Fibroblast of lung (primary cell): ENCODE results near the gene KLHL29. TPM values are rescaled to one million over a fixed set of nuclear protein-coding genes. Genes with fewer than 3 reads are reported as not detected.

Source experiments
- DNase-seq, 2 donors: peaks; one replicate each; pipeline versions ENCODE4 v3.0.0 to v3.0.0-alpha.2; 2010; ENCODE audit warnings: low read depth in 2 of 2
- H2AFZ ChIP-seq: 2 replicates; pipeline ENCODE4 v1.5.1; 2012; ENCODE audit warnings: low read length, control low read depth, inconsistent platforms
- H3K27ac ChIP-seq: 2 replicates; pipeline ENCODE4 v1.5.1; 2011; ENCODE audit warnings: low read length, control low read depth; ENCODE audit not compliant: insufficient read depth
- H3K27me3 ChIP-seq: 2 replicates; pipeline ENCODE4 v1.5.1; 2011; ENCODE audit warnings: mild to moderate bottlenecking, low read length; ENCODE audit not compliant: control insufficient read depth, insufficient read depth
- H3K36me3 ChIP-seq: 2 replicates; pipeline ENCODE4 v1.5.1; 2011; ENCODE audit warnings: low read length; ENCODE audit not compliant: control insufficient read depth, insufficient read depth
- H3K4me1 ChIP-seq: 2 replicates; pipeline ENCODE4 v1.5.1; 2011; ENCODE audit warnings: low read length; ENCODE audit not compliant: control insufficient read depth, insufficient read depth; ENCODE audit errors: extremely low read depth
- H3K4me2 ChIP-seq: 2 replicates; pipeline ENCODE4 v1.5.1; 2011; ENCODE audit warnings: low read length, control low read depth; ENCODE audit not compliant: insufficient read depth; ENCODE audit errors: extremely low read depth
- H3K4me3 ChIP-seq, 4 experiments: fragments of 200-600 bp in 1 of 4; sonication (generic) in 1 of 4; replicated peaks in 1 of 4; 2 replicates each; pipeline ENCODE4 v1.5.1; 2011 to 2016; ENCODE audit warnings: low read length in 4 of 4, low read depth in 3 of 4, mild to moderate bottlenecking in 3 of 4, control low read depth in 2 of 4, inconsistent platforms in 1 of 4, mixed read lengths in 1 of 4; ENCODE audit not compliant: insufficient read depth in 1 of 4; ENCODE audit errors: control extremely low read depth in 1 of 4
- H3K79me2 ChIP-seq: 2 replicates; pipeline ENCODE4 v1.5.1; 2012; ENCODE audit warnings: mild to moderate bottlenecking, low read length, inconsistent platforms; ENCODE audit not compliant: control insufficient read depth, insufficient read depth
- H3K9ac ChIP-seq: 2 replicates; pipeline ENCODE4 v1.5.1; 2011; ENCODE audit warnings: mild to moderate bottlenecking, low read length, control low read depth; ENCODE audit not compliant: insufficient read depth
- H3K9me3 ChIP-seq: 2 replicates; pipeline ENCODE4 v1.5.1; 2012; ENCODE audit warnings: low read depth, low read length; ENCODE audit not compliant: control insufficient read depth, insufficient read depth
- H4K20me1 ChIP-seq: 2 replicates; pipeline ENCODE4 v1.5.1; 2011; ENCODE audit warnings: low read length; ENCODE audit not compliant: control insufficient read depth, insufficient read depth; ENCODE audit errors: extremely low read depth
- CTCF ChIP-seq, 2 donors: IDR thresholded peaks in 1 of 2; conservative IDR thresholded peaks in 1 of 2; 1 replicate in 1 of 2; 2 replicates in 1 of 2; pipeline ENCODE4 v1.5.1; 2011 to 2012; ENCODE audit warnings: low read length in 2 of 2, control low read depth in 1 of 2, inconsistent platforms in 1 of 2, low read depth in 1 of 2, mild to moderate bottlenecking in 1 of 2
- EZH2 ChIP-seq: IDR thresholded peaks from 2 replicates; pipeline ENCODE4 v1.5.1; 2012; ENCODE audit warnings: low read length, control low read depth, mild to moderate bottlenecking; ENCODE audit errors: missing control alignments
- polyA plus RNA-seq, 2 donors: library from polyadenylated mRNA; depleted of rRNA in 1 of 2; stranded (reverse) in 1 of 2; unstranded in 1 of 2; fragments of >200 nt; gene quantifications; 2 replicates each; pipeline ENCODE4 v1.2.1, GENCODE V29; 2011 to 2012; ENCODE audit warnings: missing spikeins in 1 of 2
- total RNA-seq: library from RNA; depleted of rRNA; stranded (reverse); fragments of >200 nt; gene quantifications from 2 replicates; pipeline ENCODE4 v1.2.1, GENCODE V29; 2014

KLHL29 gene
- total and polyA plus RNA-seq, 2 donors (not counting 1 experiment from before 2014, with no cell fraction given), result 7.1 to 7.9 TPM

- H4K20me1 ChIP-seq, result no peaks in the 10 kb centered on the region
- no peak overlapping the region for H3K9ac ChIP-seq
- no peaks in the 10 kb centered on the region for H3K36me3 ChIP-seq
- TF ChIP-seq CTCF (conservative IDR thresholded peaks at IDR 0.05 in 1 of 2, IDR thresholded peaks at IDR 0.05 in 1 of 2; ENCODE audit: low read depth in 1 of 2, low read length in 2 of 2) (no peak), EZH2 (no peak)
- H3K27ac ChIP-seq, result no peak overlapping the region
- H3K9me3 ChIP-seq, result no peaks in the 10 kb centered on the region
- no peaks in the 10 kb centered on the region for H3K79me2 ChIP-seq
- H2AFZ ChIP-seq, result no peak overlapping the region
- H3K4me3 ChIP-seq, result no peak overlapping the region
- no peak for DNase-seq
- peaks cover 5% of the 10 kb centered on the region for H3K4me1 ChIP-seq
- no peak overlapping the region for H3K4me2 ChIP-seq
- no peaks in the 10 kb centered on the region for H3K27me3 ChIP-seq
Observed at GRCh38 chr2:23478933-23479683, 94.1 kb downstream of the KLHL29 start.

- Histone ChIP-seq H3K79me2 (no peaks in the 10 kb centered on the region), H4K20me1 (no peaks in the 10 kb centered on the region), H2AFZ (no peak overlapping the region), H3K36me3 (no peaks in the 10 kb centered on the region), H3K27ac (peak overlapping the region; percentile 54), H3K27me3 (no peaks in the 10 kb centered on the region), H3K4me1 (peaks cover 5% of the 10 kb centered on the region), H3K4me2 (peak overlapping the region; percentile 30), H3K9me3 (no peaks in the 10 kb centered on the region), H3K9ac (no peak overlapping the region), H3K4me3 (no peak overlapping the region)
- TF ChIP-seq EZH2 (no peak), CTCF (conservative IDR thresholded peaks at IDR 0.05 in 1 of 2, IDR thresholded peaks at IDR 0.05 in 1 of 2; ENCODE audit: low read depth in 1 of 2, low read length in 2 of 2) (no peak)
- peak; percentile 58 to 91 for DNase-seq
Observed at GRCh38 chr2:23480957-23481797, 96.2 kb downstream of the KLHL29 start.

GRCh38 chr2:23482188-23482587 lies 97.2 kb downstream of the KLHL29 start:
- Histone ChIP-seq H3K4me2 (no peak overlapping the region), H3K36me3 (no peaks in the 10 kb centered on the region), H3K79me2 (no peaks in the 10 kb centered on the region), H3K4me1 (peaks cover 5% of the 10 kb centered on the region), H3K9ac (no peak overlapping the region), H2AFZ (no peak overlapping the region), H3K4me3 (no peak overlapping the region), H3K9me3 (no peaks in the 10 kb centered on the region), H3K27ac (no peak overlapping the region), H4K20me1 (no peaks in the 10 kb centered on the region), H3K27me3 (no peaks in the 10 kb centered on the region)
- no peak for TF ChIP-seq EZH2
- TF ChIP-seq CTCF (conservative IDR thresholded peaks at IDR 0.05 in 1 of 2, IDR thresholded peaks at IDR 0.05 in 1 of 2; ENCODE audit: low read depth in 1 of 2, low read length in 2 of 2), result no peak
- no peak for DNase-seq
